Caco-2 (cell line): ENCODE data around the gene CACNA1D. TPM values are rescaled to one million over a fixed set of nuclear protein-coding genes. Genes with fewer than 3 reads are reported as not detected.

ENCODE experiments used
- BruUV-seq: library from RNA; stranded (reverse); fragments of 400-500 nt; replicated peaks from 2 replicates; lab custom pipeline; 2021; lab: Mats Ljungman, UMichigan
- CTCF ChIA-PET: fragments of 300-600 bp; sonication (Branson Sonifier 250); formaldehyde crosslinking; loops from one replicate; lab custom pipeline; 2022; ENCODE audit warnings: antibody characterized with exemption; lab: Charles Lee
- POLR2A ChIA-PET: fragments of 300-600 bp; sonication (Branson Sonifier 250); formaldehyde crosslinking; loops from one replicate; lab custom pipeline; 2022; ENCODE audit warnings: antibody characterized with exemption; lab: Charles Lee
- DNase-seq, 2 experiments: peaks; one replicate each; pipeline versions ENCODE4 v3.0.0 to v3.0.0-alpha.2; 2020 to 2022
- H3K27me3 ChIP-seq: replicated peaks from 2 replicates; pipeline ENCODE4 v1.6.0; 2011; ENCODE audit warnings: low read length; ENCODE audit not compliant: control insufficient read depth, insufficient read depth
- H3K36me3 ChIP-seq: 2 replicates; pipeline ENCODE4 v1.5.1; 2011; ENCODE audit warnings: low read length; ENCODE audit not compliant: control insufficient read depth, insufficient read depth
- H3K4me1 ChIP-seq: fragments of 250-450 bp; sonication (Bioruptor Pico); 2 replicates; pipeline ENCODE4 v1.5.1; 2020; ENCODE audit warnings: mild to moderate bottlenecking
- H3K4me3 ChIP-seq: 2 replicates; pipeline ENCODE4 v1.5.1; 2011; ENCODE audit warnings: low read depth, mild to moderate bottlenecking, control low read depth, low read length
- H3K9me3 ChIP-seq: fragments of 250-450 bp; sonication (Bioruptor Pico); 2 replicates; pipeline ENCODE4 v1.5.1; 2020; ENCODE audit warnings: mild to moderate bottlenecking, moderate library complexity
- H3K27ac Mint-ChIP-seq: one replicate; pipeline ENCODE4 v1.8.0; 2022; ENCODE audit warnings: mixed read lengths; ENCODE audit not compliant: unreplicated experiment
- H3K27me3 Mint-ChIP-seq: one replicate; pipeline ENCODE4 v1.8.0; 2022; ENCODE audit warnings: mixed read lengths; ENCODE audit not compliant: insufficient read depth, unreplicated experiment
- H3K36me3 Mint-ChIP-seq: one replicate; pipeline ENCODE4 v1.8.0; 2022; ENCODE audit warnings: mild to moderate bottlenecking, mixed read lengths; ENCODE audit not compliant: insufficient read depth, unreplicated experiment
- H3K4me1 Mint-ChIP-seq: one replicate; pipeline ENCODE4 v1.8.0; 2022; ENCODE audit warnings: low read depth, mixed read lengths; ENCODE audit not compliant: unreplicated experiment
- H3K4me3 Mint-ChIP-seq: one replicate; pipeline ENCODE4 v1.8.0; 2022; ENCODE audit warnings: mild to moderate bottlenecking, moderate library complexity, mixed read lengths; ENCODE audit not compliant: unreplicated experiment
- H3K9me3 Mint-ChIP-seq: one replicate; pipeline ENCODE4 v1.8.0; 2022; ENCODE audit warnings: mixed read lengths; ENCODE audit not compliant: unreplicated experiment
- CTCF ChIP-seq, 2 experiments: fragments of 200-600 bp in 1 of 2; IDR thresholded peaks; 1 replicate in 1 of 2; 2 replicates in 1 of 2; pipeline versions ENCODE4 v1.5.1 to v1.8.0; 2011 to 2022; ENCODE audit warnings: antibody characterized with exemption in 1 of 2, control low read depth in 1 of 2, inconsistent platforms in 1 of 2, low read depth in 1 of 2, low read length in 1 of 2, mild to moderate bottlenecking in 1 of 2, moderate library complexity in 1 of 2; ENCODE audit not compliant: insufficient read depth in 1 of 2, severe bottlenecking in 1 of 2, unreplicated experiment in 1 of 2
- intact Hi-C: fragments of 100-400 bp; cut with micrococcal nuclease; formaldehyde crosslinking; loops from one replicate; pipeline ENCODE4 v1.10.0; 2022; ENCODE audit not compliant: unreplicated experiment
- total RNA-seq: library from RNA; stranded (reverse); gene quantifications from 2 replicates; pipeline ENCODE4 v1.2.3, GENCODE V29; 2022

CACNA1D gene
- total RNA-seq, 1 experiment from 2014 or later, result 13.3 TPM

GRCh38 chr3:53816425-53816824 is 322.0 kb downstream of the CACNA1D start:
- CTCF ChIA-PET, result no interaction called here
- Histone ChIP-seq H3K27me3 (no peaks in the 10 kb centered on the region), H3K4me3 (no peak overlapping the region), H3K36me3 (peaks cover 12% of the 10 kb centered on the region), H3K4me1 (no peaks in the 10 kb centered on the region), H3K9me3 (no peaks in the 10 kb centered on the region)
- TF ChIP-seq CTCF (IDR thresholded peaks at IDR 0.05; ENCODE audit: insufficient read depth in 1 of 2, low read depth in 1 of 2, low read length in 1 of 2, severe bottlenecking in 1 of 2, unreplicated experiment in 1 of 2), result no peak
- H3K27ac Mint-ChIP-seq, result no peak overlapping the region
- POLR2A ChIA-PET, result no interaction called here
- H3K27me3 Mint-ChIP-seq, result no peaks in the 10 kb centered on the region
- no TSS peak for BruUV-seq
- no peaks in the 10 kb centered on the region for H3K4me1 Mint-ChIP-seq
- no peak for DNase-seq
- intact Hi-C loops, result no loop called here
- H3K9me3 Mint-ChIP-seq, result no peaks in the 10 kb centered on the region
- H3K4me3 Mint-ChIP-seq, result no peak overlapping the region
- peaks cover 18% of the 10 kb centered on the region for H3K36me3 Mint-ChIP-seq

GRCh38 chr3:53817211-53817610 is 322.8 kb downstream of the CACNA1D start:
- no TSS peak for BruUV-seq
- Mint-ChIP-seq H3K27ac (no peak overlapping the region), H3K36me3 (peaks cover 18% of the 10 kb centered on the region), H3K4me3 (no peak overlapping the region), H3K4me1 (no peaks in the 10 kb centered on the region), H3K9me3 (no peaks in the 10 kb centered on the region), H3K27me3 (no peaks in the 10 kb centered on the region)
- no peak for DNase-seq
- peaks cover 14% of the 10 kb centered on the region for H3K36me3 ChIP-seq
- H3K4me3 ChIP-seq, result no peak overlapping the region
- H3K9me3 ChIP-seq, result no peaks in the 10 kb centered on the region
- CTCF ChIA-PET, result no interaction called here
- H3K4me1 ChIP-seq, result no peaks in the 10 kb centered on the region
- H3K27me3 ChIP-seq, result no peaks in the 10 kb centered on the region
- no peak for TF ChIP-seq CTCF (IDR thresholded peaks at IDR 0.05; ENCODE audit: insufficient read depth in 1 of 2, low read depth in 1 of 2, low read length in 1 of 2, severe bottlenecking in 1 of 2, unreplicated experiment in 1 of 2)
- intact Hi-C loops, result no loop called here
- POLR2A ChIA-PET, result no interaction called here

DNA sequence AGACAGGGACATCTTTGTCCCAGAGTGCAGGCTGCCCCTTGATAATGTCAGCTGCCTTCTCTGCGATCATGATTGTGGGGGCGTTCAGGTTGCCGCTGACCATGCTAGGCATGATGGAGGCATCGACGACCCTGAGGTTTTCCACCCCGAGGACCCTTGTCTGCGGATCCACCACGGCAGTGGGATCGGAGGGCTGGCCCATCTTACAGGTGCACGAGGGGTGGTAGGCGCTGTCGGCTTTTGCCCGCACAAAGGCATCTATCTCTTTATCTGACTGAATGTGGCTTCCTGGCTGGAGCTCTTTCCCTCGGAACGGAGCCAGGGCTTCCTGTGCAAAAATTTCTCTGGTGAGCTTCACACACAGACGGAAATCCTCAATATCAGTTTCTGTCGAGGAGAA is 323.4 kb downstream of the CACNA1D start:
- Histone ChIP-seq H3K9me3 (no peaks in the 10 kb centered on the region), H3K27me3 (no peaks in the 10 kb centered on the region), H3K4me1 (no peaks in the 10 kb centered on the region), H3K36me3 (peaks cover 17% of the 10 kb centered on the region), H3K4me3 (no peak overlapping the region)
- TF ChIP-seq CTCF (IDR thresholded peaks at IDR 0.05; ENCODE audit: insufficient read depth in 1 of 2, low read depth in 1 of 2, low read length in 1 of 2, severe bottlenecking in 1 of 2, unreplicated experiment in 1 of 2), result no peak
- CTCF ChIA-PET, result no interaction called here
- DNase-seq, result no peak
- no TSS peak for BruUV-seq
- Mint-ChIP-seq H3K36me3 (peaks cover 12% of the 10 kb centered on the region), H3K27ac (no peak overlapping the region), H3K4me3 (no peak overlapping the region), H3K27me3 (no peaks in the 10 kb centered on the region), H3K4me1 (no peaks in the 10 kb centered on the region), H3K9me3 (no peaks in the 10 kb centered on the region)
- POLR2A ChIA-PET, result no interaction called here
- intact Hi-C loops, result no loop called here
